ENCODE data around the gene MAMDC4.

- TF ChIP-seq, protein P1, sequence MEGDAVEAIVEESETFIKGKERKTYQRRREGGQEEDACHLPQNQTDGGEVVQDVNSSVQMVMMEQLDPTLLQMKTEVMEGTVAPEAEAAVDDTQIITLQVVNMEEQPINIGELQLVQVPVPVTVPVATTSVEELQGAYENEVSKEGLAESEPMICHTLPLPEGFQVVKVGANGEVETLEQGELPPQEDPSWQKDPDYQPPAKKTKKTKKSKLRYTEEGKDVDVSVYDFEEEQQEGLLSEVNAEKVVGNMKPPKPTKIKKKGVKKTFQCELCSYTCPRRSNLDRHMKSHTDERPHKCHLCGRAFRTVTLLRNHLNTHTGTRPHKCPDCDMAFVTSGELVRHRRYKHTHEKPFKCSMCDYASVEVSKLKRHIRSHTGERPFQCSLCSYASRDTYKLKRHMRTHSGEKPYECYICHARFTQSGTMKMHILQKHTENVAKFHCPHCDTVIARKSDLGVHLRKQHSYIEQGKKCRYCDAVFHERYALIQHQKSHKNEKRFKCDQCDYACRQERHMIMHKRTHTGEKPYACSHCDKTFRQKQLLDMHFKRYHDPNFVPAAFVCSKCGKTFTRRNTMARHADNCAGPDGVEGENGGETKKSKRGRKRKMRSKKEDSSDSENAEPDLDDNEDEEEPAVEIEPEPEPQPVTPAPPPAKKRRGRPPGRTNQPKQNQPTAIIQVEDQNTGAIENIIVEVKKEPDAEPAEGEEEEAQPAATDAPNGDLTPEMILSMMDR (IDR thresholded peaks at IDR 0.05; ENCODE audit: insufficient read depth, low read length): no peak
- TF ChIP-seq POLR2AphosphoS5 (IDR thresholded peaks at IDR 0.05; ENCODE audit: low read depth): no peak
- TF ChIP-seq REST (IDR thresholded peaks at IDR 0.05; ENCODE audit: insufficient replicate concordance, low read depth): no peak
- TF ChIP-seq GABPA (IDR thresholded peaks at IDR 0.05; ENCODE audit: low read depth): no peak
Observed at GRCh38 chr9:136839229-136840139, 12.7 kb upstream of the MAMDC4 start.
